PFSK-1 (cell line): Measurements from ENCODE around the gene EML1.

Source experiments
- FOXP2 ChIP-seq: optimal IDR thresholded peaks from 2 replicates; pipeline ENCODE3; 2011; ENCODE audit warnings: borderline replicate concordance, control low read depth, inconsistent platforms; ENCODE audit not compliant: insufficient read depth; ENCODE audit errors: extremely low read length, extremely low read depth
- SIN3A ChIP-seq: IDR thresholded peaks from 2 replicates; pipeline ENCODE4 v1.6.1; 2012; ENCODE audit warnings: mild to moderate bottlenecking, low read length, moderate library complexity, borderline replicate concordance; ENCODE audit not compliant: insufficient read depth
- TAF1 ChIP-seq: IDR thresholded peaks from 2 replicates; pipeline ENCODE4 v1.6.1; 2012; ENCODE audit warnings: low read length, control low read depth, borderline replicate concordance; ENCODE audit not compliant: insufficient read depth
- TF ChIP-seq, protein P1 (sequence below), 2 experiments: IDR thresholded peaks; 2 replicates each; pipeline versions ENCODE4 v1.6.1 to v1.8.0; 2011 to 2012; ENCODE audit warnings: low read depth in 2 of 2, low read length in 2 of 2, control low read depth in 1 of 2, inconsistent platforms in 1 of 2, mild to moderate bottlenecking in 1 of 2, moderate library complexity in 1 of 2; ENCODE audit not compliant: insufficient read depth in 1 of 2

DNA sequence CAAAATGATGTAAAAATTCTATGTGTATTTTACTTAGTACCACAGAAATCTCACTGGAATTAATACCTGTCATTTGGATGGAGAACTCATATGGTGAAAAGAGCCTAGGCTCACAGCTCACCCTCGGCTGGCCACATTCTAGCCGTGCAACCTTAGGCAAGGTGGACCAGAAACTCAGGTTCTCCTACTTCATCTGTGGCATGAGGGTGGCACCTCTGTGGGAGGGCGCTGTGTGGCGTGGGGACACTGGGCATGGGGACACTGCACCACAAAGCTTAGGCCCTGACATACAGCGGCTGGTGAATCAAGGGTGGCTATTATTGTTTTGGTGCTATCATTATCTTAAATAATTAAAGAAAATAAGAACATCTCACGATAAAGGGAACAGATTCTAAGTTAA lies 47.1 kb downstream of the EML1 start:
- TF ChIP-seq TAF1 (no peak), SIN3A (no peak), FOXP2 (no peak)
- TF ChIP-seq, protein P1, sequence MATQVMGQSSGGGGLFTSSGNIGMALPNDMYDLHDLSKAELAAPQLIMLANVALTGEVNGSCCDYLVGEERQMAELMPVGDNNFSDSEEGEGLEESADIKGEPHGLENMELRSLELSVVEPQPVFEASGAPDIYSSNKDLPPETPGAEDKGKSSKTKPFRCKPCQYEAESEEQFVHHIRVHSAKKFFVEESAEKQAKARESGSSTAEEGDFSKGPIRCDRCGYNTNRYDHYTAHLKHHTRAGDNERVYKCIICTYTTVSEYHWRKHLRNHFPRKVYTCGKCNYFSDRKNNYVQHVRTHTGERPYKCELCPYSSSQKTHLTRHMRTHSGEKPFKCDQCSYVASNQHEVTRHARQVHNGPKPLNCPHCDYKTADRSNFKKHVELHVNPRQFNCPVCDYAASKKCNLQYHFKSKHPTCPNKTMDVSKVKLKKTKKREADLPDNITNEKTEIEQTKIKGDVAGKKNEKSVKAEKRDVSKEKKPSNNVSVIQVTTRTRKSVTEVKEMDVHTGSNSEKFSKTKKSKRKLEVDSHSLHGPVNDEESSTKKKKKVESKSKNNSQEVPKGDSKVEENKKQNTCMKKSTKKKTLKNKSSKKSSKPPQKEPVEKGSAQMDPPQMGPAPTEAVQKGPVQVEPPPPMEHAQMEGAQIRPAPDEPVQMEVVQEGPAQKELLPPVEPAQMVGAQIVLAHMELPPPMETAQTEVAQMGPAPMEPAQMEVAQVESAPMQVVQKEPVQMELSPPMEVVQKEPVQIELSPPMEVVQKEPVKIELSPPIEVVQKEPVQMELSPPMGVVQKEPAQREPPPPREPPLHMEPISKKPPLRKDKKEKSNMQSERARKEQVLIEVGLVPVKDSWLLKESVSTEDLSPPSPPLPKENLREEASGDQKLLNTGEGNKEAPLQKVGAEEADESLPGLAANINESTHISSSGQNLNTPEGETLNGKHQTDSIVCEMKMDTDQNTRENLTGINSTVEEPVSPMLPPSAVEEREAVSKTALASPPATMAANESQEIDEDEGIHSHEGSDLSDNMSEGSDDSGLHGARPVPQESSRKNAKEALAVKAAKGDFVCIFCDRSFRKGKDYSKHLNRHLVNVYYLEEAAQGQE (IDR thresholded peaks at IDR 0.05; ENCODE audit: insufficient read depth in 1 of 2, low read depth in 2 of 2, low read length in 2 of 2) = no peak
